HG02840 (cell line): ENCODE data around the gene CCDC92B.

Experiments
- ATAC-seq: cut with Tn5 transposase; IDR thresholded peaks from one replicate; pipeline ENCODE4 v1.9.1; 2021; ENCODE audit warnings: mild to moderate bottlenecking, moderate library complexity, moderate number of reproducible peaks; ENCODE audit not compliant: unreplicated experiment, low FRiP score

The CCDC92B gene

DNA sequence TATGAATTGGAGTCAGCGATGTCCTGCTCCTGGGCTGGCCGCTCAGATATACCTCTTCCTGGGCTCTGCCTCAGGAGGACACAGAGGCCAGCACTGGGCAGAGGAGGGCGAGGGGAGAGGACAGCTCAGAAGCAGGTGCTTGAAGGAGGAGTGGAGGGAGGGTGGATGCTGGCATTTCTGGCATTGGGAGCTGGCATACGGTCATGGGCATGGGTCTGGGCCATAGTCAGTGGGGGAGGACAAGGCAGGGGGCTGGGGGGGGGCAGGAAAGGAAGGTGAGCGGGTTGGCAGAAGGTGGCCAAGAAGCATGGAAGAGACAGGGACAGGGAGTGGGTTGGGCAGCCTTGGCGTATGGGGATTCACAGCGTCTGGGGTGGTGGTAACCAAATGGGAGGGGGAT is 30.1 kb upstream of the CCDC92B start:
- no peak for ATAC-seq

DNA sequence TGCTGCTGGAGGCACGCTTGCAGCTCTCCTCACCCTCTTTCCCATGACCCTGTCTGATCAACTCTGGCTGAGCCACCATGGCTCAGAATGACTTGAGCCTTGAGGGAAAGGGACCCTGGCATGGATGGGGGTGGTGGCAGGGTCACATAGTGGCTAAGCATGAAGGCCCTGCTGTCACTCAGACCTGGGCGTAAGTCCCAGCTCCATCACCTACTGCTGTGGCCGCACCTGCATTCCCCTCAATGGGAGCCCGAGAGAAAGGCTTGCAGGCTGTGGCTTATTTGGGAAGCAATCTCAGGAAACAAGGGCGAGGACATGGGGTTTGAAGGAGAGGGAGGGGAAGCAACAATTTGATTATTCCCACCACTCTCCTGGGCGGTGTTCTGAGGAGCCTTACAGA is 29.0 kb upstream of the CCDC92B start:
- no peak for ATAC-seq

DNA sequence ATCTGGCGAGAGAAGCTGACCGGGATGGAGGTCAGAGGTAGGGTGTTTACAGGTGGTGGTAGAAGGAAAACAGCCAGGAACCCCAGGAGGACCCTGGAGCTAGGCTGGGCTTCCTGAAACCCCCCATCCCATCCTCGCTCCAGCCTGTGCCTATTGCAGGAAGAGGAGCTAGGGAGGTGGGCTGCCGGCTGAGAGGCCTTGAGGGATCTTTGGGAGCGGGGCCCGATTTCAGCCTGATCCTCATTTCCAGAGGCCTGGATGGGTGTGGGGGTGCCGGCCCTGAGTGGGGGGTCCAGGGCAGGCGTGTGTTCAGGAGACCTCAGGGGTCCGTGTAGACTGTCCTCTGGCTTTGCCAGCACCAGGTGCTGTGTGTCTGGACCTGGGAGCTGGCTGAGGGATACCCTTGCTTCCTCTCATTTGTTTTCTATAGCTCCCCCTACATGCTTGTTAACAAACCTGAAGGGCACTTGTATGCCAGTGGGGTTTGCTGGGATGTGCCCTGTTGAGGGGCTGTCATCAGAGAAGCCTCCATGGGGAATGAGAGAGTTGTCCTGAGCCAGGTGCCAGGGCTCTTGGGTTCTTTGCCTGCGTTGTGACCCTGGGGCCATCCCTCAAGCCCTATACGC is 27.9 kb upstream of the CCDC92B start:
- no peak for ATAC-seq

DNA sequence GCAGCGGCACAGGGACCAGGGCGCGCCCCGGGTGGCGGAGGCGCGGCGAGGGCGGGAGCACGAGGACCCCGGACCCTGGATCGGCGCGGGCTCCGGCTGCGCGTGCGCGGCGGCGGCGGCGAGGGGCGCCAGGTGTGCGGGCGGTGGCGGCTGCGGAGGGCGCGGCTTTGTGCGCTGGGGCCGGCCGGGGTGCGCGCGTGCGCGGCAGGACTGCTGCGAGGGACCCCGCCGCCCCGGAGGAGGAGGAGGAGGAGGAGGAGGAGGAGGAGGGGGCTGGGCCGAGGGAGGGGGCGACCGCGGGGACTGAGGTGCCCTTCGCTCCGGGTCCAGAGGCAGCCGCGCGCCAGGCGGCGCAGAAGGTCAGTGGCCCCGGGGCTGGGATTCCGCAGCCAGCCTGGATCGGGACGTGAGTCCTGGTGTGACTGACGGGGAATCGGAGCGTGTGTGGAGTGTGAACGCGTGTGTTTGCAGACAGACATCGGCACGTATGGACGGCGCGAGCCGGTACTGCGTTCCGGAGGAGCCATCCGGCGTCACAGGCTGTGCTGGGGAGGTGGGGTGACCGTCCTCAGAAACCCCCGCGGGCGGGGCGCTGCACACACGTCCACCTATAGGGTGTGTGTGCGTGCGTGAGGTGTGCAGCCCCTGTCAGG is 27.3 kb upstream of the CCDC92B start:
- no peak for ATAC-seq

DNA sequence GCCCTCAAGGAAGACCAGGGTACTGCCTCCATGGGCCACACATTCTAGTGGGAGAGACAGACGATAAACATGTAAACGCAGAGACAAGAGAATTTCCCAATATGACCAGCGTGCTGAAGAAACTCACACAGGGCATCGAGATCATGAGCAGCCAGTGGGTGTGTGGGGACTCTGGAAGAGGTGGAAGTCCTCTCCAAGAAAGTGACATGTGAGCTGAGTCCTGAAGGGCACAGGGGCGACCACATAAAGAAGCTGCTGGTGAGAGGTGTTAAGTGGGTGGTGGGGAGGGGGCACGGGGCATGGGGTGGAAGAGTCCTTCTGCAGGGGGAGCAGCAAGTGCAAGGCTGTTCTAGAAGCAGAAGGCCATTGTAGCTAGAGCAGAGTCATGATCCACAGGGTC is 25.8 kb upstream of the CCDC92B start:
- no peak for ATAC-seq

DNA sequence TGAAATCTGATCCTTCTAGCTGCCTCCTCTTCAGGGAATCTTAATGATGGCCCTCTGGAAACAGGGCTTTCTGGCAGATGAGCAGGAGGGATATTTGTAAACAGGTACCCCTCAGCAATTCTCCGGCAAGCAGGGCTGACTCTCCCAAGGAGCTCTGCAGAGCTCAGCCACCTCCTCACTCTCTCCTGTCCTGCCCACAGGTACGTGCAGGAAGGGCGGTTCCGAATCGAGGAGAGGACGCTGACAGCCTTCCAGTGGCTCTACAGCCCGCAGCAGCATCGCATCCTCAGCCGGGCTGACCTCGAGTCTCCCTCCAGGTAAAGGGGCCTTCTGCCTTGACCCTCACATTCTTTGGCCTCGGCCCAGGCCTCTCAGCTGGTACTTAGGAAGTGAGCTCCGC is 20.7 kb upstream of the CCDC92B start:
- ATAC-seq, result no peak

DNA sequence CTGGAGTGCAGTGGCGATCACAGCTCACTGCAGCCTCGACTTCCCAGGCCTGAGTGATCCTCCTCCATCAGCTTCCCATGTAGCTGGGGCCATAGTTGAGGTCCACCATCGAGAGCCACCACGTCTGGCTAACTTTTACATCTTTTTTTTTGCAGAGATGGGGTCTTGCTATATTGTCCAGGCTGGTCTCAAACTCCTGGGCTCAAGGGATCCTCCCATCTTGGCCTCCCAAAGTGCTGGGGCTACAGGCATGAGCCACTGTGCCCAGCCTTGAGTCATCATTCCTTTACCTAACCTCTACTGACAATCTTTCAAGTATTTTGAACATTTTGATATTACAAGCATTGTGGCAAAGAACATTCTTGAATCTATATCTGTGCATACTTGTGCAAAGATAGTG is 9.4 kb upstream of the CCDC92B start:
- ATAC-seq, result no peak

DNA sequence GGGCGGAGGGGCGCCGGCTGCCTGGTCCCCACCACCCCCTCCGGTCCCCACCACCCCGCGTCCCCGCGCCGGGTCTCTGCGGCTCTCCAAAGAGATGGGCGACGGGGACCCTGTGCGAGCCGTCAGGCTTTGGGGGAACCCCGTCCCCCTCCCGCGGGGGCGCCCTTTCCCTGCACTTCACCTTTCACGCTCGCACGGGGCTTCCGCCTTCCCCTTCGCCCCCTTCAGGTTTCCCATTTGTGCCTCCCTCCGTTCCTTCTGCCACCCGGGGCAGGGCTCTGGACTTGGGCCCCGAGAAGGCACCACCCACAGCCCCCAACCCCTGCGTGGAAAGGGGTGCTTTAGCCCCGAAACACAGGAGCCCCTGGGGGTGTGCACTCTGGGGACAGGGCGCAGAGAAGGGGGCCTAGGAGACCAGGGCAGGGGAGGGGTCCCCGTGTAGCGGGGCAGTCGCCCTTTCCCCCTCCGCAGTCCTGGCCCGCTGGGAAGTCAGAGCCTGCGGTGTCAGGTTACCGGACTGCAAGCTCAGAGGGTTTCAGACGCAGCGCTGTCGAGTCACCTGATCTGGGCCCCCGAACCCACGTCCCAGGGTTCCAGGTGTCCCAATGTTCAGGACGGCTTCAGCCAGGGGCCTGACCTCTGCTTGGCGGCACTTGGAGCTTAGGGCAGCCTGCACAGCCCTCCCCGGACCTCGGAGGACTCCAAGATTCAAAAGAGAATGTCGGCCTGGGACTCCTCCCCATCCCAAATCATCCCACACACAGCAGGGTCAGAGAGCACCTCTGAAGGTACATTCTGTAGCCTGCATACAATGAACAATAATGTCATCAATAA is 6.7 kb upstream of the CCDC92B start:
- ATAC-seq, result no peak

DNA sequence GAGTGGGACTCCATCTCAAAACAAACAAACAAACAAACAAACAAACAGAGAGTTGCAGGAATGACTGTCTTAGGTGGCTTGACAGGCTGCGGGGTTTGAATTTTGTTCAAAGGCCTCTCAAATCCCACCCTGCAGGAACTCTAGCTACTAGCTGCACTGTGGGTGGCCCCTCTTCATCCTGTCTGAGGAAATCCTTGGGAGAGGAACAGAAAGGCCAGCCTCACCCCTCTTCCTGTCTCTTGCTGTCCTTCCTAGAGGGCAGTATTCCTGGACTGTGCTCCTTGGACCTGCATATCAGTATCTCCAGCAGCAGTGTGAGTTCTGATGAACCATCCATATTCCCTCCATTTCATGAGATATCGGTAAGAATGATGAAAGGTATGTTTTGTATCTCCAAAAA is 2.0 kb upstream of the CCDC92B start:
- no peak for ATAC-seq

DNA sequence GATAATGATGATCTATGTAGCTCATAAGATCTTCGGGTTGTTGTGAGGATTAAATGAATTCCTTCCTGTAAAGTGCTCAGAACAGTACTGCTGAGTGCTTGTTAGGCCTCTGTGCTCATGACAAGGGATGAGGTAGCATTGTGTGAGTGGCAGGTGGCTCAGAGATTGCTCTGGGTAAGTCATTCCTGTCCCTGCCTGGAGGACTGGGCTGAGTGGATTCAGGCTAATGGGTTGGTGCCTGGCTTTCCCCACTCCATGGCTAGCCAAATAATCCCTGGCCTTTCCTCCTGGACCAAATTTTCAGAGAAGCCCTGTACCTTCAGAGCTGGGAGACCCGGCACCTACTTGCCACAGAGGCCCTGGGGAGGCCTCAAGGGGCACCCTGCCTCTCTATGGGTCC is 1.3 kb upstream of the CCDC92B start:
- no peak for ATAC-seq

DNA sequence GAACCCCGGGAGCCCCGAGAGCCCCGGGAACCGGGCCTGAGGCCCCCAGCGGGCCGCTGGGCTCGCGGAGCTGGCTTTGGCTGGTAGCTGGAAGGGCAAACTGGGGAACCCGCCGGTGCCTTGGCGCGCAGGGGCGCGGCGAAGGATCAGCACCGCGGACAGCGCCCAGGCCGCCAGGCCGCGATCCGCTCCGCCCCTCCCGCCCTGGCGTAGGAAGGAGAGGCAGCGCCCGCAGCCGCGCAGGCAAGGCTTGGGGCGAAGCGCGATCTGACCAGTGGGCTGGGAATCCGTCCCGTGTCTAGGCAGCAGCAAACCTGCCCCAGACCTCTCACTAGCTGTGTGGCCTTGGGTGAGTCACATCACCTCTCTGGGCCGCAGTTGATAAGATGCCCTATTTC is 331 bp upstream of the CCDC92B start:
- no peak for ATAC-seq

DNA sequence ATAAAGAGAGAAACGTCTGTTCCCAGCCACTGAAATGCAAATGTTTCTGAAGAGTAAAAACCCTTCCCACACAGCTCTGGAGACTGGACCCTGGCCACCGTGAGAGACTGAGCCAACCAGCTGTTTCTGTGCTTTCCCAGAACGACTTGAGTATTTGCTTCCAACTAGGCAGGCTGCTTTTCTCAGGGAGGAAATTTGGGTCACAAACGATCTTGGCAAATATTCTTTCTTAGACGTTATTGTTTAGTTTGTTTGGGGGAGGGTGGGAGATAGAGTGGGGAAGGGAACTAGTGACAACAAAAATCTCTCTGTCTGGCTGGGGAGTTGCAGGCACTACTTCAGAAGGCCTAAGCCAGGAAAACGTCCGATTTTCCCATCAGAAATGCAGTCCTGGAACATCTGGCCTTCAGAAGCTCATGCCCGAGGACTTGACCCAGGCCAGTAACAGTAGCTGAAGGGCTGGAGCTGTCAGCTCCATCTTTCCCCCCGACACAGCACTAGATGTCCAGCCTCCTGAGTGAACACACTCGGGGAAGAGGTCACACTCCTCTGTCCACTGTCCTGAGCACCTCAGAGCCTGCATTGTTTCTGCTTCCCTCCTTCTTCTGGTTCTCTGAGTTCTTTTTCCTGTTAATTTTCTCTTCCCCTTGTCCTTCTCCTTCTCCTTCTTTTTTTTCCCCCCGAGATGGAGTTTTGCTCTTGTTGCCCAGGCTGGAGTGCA is 4.0 kb downstream of the CCDC92B start:
- ATAC-seq, result no peak

DNA sequence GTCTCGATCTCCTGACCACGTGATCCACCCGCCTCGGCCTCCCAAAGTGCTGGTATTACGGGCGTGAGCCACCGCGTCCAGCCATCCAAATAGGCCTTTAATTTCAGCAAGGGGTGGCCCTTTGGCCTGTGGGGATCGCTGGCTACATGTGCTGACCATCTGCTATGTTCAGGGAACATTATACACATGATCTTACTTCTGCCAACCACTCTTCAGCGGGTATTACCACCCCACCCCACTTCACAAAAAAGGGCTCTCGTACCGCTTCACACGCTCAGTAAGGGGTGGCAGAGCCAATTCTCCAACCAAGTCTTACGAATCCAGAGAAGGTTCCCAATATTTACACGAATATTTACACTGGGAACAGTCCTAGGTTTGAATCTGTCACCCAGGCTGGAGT is 11.8 kb downstream of the CCDC92B start:
- ATAC-seq, result no peak

DNA sequence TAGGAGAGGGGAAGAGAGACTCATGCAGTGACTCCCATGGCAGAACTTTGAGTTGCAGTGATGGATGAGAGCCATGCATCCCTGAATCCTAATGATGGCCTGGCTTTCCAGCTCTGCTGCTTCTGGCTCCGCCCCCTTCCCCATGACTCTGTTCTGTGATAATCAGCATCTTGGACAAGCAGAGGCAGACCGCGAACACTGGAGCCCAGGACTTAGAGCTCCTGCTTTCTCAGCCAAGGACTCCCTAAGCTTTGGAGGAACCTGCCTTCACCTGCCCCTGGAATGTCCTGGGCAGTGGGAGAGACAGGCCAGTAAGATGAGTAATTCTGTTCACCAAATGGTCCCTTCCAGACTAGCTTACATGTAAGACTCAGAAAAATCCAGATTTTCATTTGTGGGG is 12.5 kb downstream of the CCDC92B start:
- no peak for ATAC-seq

DNA sequence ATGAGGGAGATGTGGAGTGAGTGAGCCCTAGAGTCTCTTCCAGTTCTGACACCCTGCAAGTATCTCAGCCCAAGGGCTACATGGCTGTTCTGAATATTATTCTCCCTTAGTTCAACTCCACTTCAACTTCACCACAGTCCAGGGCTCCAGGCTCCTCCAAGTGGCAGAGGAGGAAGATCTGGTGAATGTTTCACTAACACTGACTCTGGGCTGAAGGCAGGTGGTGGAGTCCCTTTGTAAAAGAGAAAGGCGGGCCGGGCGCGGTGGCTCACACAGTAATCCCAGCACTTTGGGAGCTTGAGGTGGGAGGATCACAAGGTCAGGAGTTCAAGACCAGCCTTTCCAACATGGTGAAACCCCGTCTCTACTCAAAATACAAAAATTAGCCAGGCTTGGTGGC is 13.6 kb downstream of the CCDC92B start:
- no peak for ATAC-seq

DNA sequence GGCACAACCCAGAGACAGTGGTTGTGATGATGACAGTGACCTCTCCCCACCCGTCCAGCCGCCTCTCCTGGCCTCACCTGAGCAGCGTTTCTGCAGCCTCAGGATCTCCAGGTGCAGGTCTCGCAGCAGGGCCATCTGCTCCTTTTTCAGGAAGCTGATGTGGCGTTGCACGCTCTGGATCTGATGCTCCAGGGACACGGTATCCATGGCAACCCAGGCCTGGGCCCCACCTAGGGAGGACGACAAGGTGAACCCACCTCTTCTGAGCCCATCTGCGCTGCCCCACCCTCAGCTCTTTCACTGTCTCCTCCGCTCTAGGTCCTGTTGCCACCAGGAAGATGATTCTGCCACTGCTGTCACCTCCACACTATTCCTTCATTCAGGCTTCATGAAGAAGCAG is 14.5 kb downstream of the CCDC92B start:
- ATAC-seq, result no peak

DNA sequence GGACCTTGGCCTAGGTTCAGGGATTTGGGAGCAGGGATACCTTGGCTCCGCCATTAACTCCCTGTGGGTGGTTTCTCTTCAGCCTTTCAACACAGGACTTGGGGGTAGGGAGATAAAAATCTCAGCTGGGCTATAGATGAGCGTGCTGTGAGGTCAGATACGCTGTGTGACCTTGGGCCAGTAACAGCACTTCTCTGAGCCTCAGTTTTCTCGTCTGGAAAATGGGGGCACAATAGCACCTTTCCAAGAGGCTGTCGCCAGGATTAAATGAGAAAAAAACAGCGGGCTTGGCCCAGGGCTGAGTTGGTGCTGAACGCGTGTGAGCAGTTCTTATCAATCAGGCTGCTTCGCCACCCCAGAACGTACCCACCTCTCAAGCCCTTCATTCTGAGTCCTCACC is 17.6 kb downstream of the CCDC92B start:
- no peak for ATAC-seq

DNA sequence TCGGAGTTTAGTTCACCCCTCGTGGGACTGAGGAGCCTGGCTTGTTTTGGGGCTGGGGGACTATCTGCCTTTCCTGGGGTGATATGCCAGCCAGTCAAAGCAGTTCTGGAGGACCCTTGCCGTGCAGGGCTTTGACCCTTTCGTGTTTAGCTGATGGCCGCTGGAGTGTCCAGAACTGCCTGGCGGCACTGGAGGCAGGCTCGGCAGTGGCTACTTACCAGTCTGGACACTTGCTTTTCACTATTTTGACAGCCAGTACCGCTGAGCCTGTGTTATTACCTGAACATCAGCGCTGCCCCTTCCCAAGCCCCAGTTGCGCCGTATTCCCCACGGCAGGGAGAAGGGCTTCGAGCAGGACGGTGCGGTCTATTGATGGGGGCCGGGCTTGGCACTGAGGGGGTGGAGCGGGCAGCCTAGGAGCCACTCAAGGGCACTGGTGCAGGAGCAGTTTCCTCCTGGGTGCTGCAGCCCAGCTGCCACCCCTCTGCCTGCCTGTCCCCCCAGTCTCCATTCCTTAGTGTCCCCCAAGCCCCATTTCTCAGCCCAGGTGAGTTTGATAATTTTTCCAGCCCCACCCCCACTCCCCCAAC is 18.6 kb downstream of the CCDC92B start:
- ATAC-seq, result no peak

DNA sequence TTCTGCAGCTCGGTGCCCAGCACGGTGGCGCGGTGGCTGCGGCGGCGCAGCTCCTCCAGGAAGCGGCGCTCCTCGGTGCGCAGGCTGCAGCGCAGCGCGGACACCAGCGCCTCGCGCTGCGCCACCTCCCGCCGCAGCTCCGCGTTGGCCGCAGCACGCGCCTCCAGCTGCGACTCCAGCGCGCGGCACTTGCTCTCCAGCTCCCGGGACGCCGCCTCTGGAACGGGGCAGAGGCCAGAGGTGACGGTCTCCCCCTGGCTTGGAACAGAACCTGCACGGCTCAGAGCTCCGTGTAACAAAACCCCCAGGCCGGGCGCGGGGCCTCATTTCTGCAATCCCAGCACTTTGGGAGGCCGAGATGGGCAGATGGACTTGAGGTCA is 24.7 kb downstream of the CCDC92B start:
- ATAC-seq, result no peak

DNA sequence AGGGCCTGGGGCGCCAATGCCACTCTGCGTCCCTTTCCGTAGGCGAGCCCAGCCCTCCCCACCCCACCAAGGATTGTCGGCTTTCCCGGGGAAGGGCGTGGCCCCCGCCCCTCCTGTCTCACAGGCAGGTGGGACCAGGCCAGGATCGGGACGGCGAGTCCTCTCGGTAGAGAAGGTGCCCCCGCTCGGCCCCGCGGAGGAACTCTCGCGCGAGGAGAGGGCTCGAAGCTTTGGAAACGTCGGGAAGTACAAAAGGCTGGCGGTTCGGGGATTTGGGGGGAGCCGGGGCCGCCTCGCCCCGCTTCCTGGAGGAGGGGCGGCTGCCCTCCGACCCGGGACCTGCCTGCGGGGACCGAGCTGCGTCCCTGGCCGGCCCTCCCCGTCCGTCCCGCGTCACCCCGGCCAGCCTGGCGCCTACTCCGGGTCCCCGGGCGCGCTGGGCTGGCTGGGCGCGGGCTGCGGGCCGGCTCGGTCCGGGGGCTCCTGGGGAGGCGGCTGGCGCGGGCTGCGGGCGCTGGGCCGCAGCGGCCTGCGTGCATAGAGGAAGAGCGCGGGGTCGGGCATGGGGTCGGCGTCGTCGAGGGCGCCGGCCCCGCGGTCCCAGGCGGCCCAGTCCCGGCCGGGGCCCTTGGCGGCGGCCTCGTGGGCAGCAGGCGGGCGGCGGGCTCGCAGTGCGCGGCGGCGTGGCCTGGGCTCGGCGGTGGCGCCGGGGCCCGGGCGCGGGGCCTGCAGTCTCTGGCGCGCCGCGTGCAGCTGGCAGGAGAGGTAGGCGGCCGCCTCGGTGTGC is 25.3 kb downstream of the CCDC92B start:
- ATAC-seq, result no peak
